Adipocyte (in vitro differentiated cells): ENCODE data around the gene PCSK7.

Source experiments
- DNase-seq: peaks from one replicate; pipeline ENCODE4 v3.0.0-alpha.2; 2015; ENCODE audit warnings: low read depth
- H3K27me3 ChIP-seq: replicated peaks from 2 replicates; pipeline ENCODE4 v1.7.0; 2013; ENCODE audit warnings: mild to moderate bottlenecking, low read length, moderate library complexity; ENCODE audit not compliant: control insufficient read depth, insufficient read depth
- H3K36me3 ChIP-seq: 2 replicates; pipeline ENCODE4 v1.7.0; 2013; ENCODE audit warnings: low read length, mild to moderate bottlenecking, moderate library complexity; ENCODE audit not compliant: control insufficient read depth, insufficient read depth, severe bottlenecking
- H3K4me1 ChIP-seq: 2 replicates; pipeline ENCODE4 v1.7.0; 2013; ENCODE audit warnings: mild to moderate bottlenecking, low read length, moderate library complexity; ENCODE audit not compliant: control insufficient read depth, insufficient read depth
- H3K4me3 ChIP-seq: 2 replicates; pipeline ENCODE4 v1.7.0; 2013; ENCODE audit warnings: mild to moderate bottlenecking, low read length, moderate library complexity
- H3K9ac ChIP-seq: 2 replicates; pipeline ENCODE4 v1.7.0; 2013; ENCODE audit warnings: mild to moderate bottlenecking, low read length, moderate library complexity
- H3K9me3 ChIP-seq: 2 replicates; pipeline ENCODE4 v1.7.0; 2013; ENCODE audit warnings: mild to moderate bottlenecking, low read length, moderate library complexity; ENCODE audit not compliant: control insufficient read depth

PCSK7 gene

DNA sequence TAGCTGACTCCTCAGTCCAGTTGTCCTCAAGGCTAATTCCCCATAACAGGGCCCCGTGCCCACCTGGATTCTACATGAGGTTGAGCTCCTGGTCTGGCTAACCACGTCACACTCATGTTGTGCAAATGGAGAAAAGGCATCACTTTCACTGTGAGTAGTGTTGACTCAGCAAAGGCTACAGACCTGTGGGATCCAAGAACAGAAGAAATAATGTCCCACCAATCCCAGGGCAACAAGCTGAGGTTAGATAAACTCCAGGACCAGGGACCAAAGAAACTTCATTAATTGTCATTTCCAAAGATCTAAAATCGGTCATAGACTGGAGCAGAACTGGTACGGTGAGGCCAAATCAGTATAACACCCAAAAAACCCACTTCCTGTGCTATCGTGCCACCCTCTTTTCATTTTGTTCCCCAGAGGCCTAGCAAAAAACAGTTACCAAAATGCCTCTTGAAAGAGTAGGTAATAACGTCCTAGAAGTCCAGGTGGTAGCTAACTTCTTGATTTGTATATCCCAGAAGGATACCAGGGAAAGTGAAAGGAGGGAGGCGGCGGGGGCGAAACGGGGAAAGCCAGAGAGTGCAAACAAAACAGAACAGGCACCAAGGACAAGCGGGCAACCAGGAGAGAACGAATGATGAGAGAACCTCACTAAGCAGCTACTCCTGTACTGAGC, 1.4 kb downstream of the PCSK7 start:
- Histone ChIP-seq H3K27me3 (no peaks in the 10 kb centered on the region), H3K4me3 (peak overlapping the region; percentile 99), H3K36me3 (peaks cover 42% of the 10 kb centered on the region), H3K4me1 (peaks cover 29% of the 10 kb centered on the region), H3K9ac (peak overlapping the region; percentile 99), H3K9me3 (no peaks in the 10 kb centered on the region)
- no peak for DNase-seq

GRCh38 chr11:117229931-117230285, 2.0 kb downstream of the PCSK7 start:
- Histone ChIP-seq H3K9ac (peak overlapping the region; percentile 99), H3K36me3 (peaks cover 45% of the 10 kb centered on the region), H3K9me3 (no peaks in the 10 kb centered on the region), H3K4me1 (peaks cover 29% of the 10 kb centered on the region), H3K27me3 (no peaks in the 10 kb centered on the region), H3K4me3 (peak overlapping the region; percentile 99)
- no peak for DNase-seq

DNA sequence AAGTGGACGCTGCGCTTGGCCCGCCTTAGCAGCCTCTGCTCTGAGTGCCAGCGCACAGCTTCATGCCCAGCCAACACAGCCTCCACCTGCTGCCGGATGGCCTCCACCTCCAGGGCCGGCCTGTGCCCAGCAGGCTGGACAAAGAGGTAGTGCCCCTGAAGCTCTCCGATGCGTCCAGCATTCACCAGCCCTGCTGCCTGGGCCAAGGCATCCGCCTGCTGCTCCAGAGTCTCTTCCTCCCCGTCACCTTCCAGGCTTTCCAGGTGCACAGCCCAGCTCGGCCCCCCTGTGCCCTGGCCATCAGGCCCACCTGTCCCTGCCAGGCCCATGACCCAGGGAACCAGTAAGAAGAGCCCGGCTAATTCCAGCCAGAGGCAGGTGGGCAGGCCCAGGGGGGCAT, 2.5 kb downstream of the PCSK7 start:
- H3K4me3 ChIP-seq, result no peak overlapping the region
- no peak for DNase-seq
- peaks cover 34% of the 10 kb centered on the region for H3K4me1 ChIP-seq
- no peaks in the 10 kb centered on the region for H3K9me3 ChIP-seq
- H3K27me3 ChIP-seq, result no peaks in the 10 kb centered on the region
- peaks cover 45% of the 10 kb centered on the region for H3K36me3 ChIP-seq
- peak overlapping the region; percentile 99 for H3K9ac ChIP-seq

DNA sequence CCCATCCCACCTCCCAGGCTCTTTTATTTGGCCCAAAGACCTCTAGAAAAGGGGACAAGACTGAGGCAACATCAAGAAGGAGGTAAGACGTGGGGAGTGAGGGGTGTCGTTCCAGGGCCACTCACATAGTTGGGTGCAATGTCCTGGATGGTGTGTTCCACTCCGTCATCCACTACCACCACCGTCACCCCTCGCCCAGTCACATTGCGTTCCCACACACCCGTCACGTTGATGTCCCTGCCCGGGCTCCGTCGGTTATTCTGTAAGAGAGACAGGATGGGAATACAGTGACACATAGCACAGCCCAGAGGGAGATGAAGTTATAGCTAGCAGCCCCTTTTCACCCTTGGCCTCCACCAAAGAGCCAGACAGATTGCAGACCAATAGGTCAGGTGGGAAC, 3.8 kb downstream of the PCSK7 start:
- peaks cover 24% of the 10 kb centered on the region for H3K4me1 ChIP-seq
- no peaks in the 10 kb centered on the region for H3K9me3 ChIP-seq
- H3K4me3 ChIP-seq, result no peak overlapping the region
- no peak overlapping the region for H3K9ac ChIP-seq
- DNase-seq, result no peak
- H3K36me3 ChIP-seq, result peaks cover 59% of the 10 kb centered on the region
- no peaks in the 10 kb centered on the region for H3K27me3 ChIP-seq

- peaks cover 63% of the 10 kb centered on the region for H3K36me3 ChIP-seq
- no peak overlapping the region for H3K4me3 ChIP-seq
- DNase-seq, result peak; percentile 89
- H3K9ac ChIP-seq, result no peak overlapping the region
- peaks cover 35% of the 10 kb centered on the region for H3K4me1 ChIP-seq
- H3K27me3 ChIP-seq, result no peaks in the 10 kb centered on the region
- H3K9me3 ChIP-seq, result no peaks in the 10 kb centered on the region
Measured at GRCh38 chr11:117226388-117227385, 5.2 kb downstream of the PCSK7 start.

DNA sequence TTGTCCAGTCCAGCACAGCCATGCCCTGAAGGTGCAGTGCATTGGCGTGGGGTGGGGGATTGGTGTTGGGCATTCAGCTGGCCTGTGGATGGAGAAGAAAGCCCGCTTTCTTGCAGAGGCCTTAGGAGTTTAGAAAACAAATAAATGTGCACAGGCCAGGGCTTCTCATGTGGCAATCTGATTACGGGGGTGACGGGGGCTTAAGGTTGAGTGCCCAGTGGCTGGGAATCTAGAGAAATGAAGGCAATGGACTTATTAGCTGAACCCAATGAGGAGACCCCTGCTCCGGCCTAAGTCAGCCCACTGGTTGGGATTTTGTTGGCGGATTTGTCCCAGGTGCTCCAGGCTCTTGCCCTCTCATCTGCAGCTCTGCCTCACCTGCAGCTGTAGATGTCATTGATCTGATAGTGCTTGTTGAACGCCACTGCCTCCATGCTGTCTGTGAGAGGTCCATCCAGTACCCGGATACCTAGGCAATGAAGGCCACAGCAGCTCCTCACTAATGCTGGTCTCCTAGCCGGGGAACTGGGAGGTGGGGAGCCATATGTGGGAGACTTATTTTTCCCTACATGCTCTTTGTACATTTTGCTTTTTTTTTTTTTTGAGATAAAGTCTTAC, 6.2 kb downstream of the PCSK7 start:
- H3K4me1 ChIP-seq, result peaks cover 38% of the 10 kb centered on the region
- peak overlapping the region; percentile 7 for H3K9ac ChIP-seq
- H3K4me3 ChIP-seq, result no peak overlapping the region
- no peak for DNase-seq
- H3K27me3 ChIP-seq, result no peaks in the 10 kb centered on the region
- peaks cover 63% of the 10 kb centered on the region for H3K36me3 ChIP-seq
- H3K9me3 ChIP-seq, result no peaks in the 10 kb centered on the region

DNA sequence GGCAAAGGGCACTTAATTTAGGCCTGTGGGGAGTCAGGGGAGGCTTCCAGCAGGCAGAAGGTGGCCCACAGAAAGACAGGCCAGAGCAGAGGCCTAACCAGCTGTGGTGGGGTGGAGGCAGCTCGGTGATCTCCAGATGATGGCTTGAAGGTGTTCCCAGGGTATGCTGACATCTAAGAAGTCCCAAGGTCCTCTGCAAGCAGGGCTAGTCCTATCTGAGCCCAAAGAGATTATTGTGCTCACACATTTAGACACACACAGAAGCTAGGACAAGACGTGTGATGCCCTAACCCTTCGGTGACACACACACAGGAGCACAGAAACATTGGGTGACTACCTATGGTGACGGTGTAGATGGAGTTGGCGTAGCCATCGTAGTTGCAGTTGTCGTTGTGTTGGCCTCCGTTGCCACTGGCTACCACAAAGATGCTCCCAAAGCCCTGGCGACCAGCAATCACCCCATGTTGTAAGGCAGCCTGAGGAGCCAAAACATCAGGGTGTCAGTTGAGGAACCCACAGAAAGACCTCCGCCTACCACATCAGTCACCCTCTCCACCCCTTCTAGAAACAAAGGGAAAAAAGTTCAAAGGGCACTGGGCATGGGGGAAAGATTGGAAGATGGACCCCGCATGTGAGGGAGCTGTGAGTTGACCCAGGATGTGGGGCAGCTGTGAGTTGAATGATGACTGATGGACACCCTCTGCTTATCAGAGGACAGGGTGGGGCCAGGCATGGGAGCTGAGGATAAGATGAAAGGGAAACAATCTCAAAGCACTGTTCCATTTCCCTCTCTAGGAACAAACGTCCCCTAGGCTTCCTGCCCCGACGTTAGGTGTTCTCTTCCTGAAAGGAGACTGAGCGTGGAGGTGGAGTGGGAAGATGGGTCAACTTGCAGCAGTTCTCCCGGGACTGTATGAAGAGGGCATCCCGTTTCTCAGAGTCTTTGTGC, 7.9 kb downstream of the PCSK7 start:
- no peaks in the 10 kb centered on the region for H3K9me3 ChIP-seq
- H3K4me3 ChIP-seq, result no peak overlapping the region
- no peak overlapping the region for H3K9ac ChIP-seq
- H3K36me3 ChIP-seq, result peaks cover 56% of the 10 kb centered on the region
- H3K27me3 ChIP-seq, result no peaks in the 10 kb centered on the region
- DNase-seq, result no peak
- peaks cover 47% of the 10 kb centered on the region for H3K4me1 ChIP-seq

- DNase-seq, result no peak
- Histone ChIP-seq H3K9ac (peak overlapping the region; percentile 71), H3K36me3 (peaks cover 54% of the 10 kb centered on the region), H3K27me3 (no peaks in the 10 kb centered on the region), H3K4me3 (no peak overlapping the region), H3K4me1 (peaks cover 55% of the 10 kb centered on the region), H3K9me3 (no peaks in the 10 kb centered on the region)
Measured at GRCh38 chr11:117222991-117223740, 8.7 kb downstream of the PCSK7 start.

DNA sequence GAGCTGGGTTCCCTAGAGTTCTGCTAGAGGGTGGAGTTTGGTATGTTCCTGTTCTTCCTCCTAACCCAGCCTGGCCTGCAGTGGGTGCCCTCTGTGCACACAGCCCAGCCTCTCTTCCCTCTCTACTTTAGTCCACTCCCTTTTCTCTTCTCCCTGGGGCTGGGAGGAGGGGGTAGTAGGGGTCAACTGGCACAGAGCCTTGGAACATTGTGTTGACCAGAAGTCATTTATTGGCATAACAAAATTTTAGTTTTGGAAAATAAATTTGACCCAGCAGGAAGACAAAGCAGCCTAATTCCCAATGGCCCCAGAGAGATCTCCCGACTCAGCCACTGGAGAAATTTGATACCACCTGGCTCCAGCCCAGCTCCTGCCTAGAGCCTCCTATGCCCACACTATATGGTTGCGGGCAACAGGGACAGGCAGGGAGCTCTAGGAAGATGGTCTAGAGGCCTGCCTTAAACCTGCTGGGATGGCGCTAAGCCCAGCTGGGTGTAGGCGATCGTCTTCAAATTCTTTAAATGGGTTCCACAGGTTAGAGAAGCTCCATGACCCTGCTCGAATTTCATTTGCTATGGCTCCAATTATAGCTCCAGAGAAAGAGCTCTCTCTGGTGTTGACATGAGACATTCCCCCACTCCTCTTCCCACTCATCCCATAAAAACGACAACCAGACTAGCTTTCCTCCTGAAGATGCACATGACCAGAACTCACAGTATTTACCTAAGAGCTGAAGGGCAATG, 9.9 kb downstream of the PCSK7 start:
- Histone ChIP-seq H3K36me3 (peaks cover 42% of the 10 kb centered on the region), H3K27me3 (no peaks in the 10 kb centered on the region), H3K4me3 (peak overlapping the region; percentile 66), H3K4me1 (peaks cover 68% of the 10 kb centered on the region), H3K9ac (peak overlapping the region; percentile 93), H3K9me3 (no peaks in the 10 kb centered on the region)
- peak; percentile 76 for DNase-seq
